Epithelial cell of esophagus (primary cell): ENCODE data around the gene RBM46.

ENCODE experiments used
- DNase-seq: peaks from one replicate; pipeline ENCODE4 v3.0.0; 2010; ENCODE audit warnings: low read depth
- H3K4me3 ChIP-seq: 2 replicates; pipeline ENCODE4 v1.5.1; 2011; ENCODE audit warnings: mild to moderate bottlenecking, low read length, control low read depth
- CTCF ChIP-seq: IDR thresholded peaks from 2 replicates; pipeline ENCODE4 v1.5.1; 2011; ENCODE audit warnings: low read depth, mild to moderate bottlenecking, low read length, control low read depth, inconsistent platforms; ENCODE audit not compliant: insufficient read depth; ENCODE audit errors: missing control alignments

Gene RBM46

DNA sequence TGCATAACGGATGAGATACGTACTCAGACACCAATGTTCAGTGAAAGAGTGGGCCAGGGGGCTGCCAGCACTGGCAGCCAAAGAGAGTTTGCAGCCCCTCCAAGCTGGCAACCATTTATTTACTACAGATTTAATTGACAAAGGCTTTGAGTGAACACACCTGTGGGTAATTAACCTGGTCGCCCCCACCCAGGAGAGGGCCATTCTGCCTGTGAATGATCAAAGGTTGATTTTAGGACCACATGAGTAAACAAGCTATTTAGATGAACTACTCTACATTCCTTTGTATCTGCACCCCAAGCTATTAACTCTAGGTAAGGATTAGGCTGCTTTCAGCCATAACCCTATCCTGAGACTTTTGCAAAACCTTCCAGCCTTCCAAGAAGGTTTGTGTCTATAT, 55.0 kb downstream of the RBM46 start:
- no peak for DNase-seq
- H3K4me3 ChIP-seq = no peak overlapping the region
- TF ChIP-seq CTCF = no peak

GRCh38 chr4:154836513-154836912, 55.4 kb downstream of the RBM46 start:
- no peak for TF ChIP-seq CTCF
- H3K4me3 ChIP-seq = no peak overlapping the region

GRCh38 chr4:154838155-154838554, 57.1 kb downstream of the RBM46 start:
- no peak overlapping the region for H3K4me3 ChIP-seq
- TF ChIP-seq CTCF = no peak
- no peak for DNase-seq

More at GRCh38 chr4:154836513-154836912, 55.4 kb downstream of the RBM46 start:
- peak; percentile 4 for DNase-seq

GRCh38 chr4:154838694-154839093, 57.6 kb downstream of the RBM46 start:
- H3K4me3 ChIP-seq = no peak overlapping the region
- no peak for TF ChIP-seq CTCF
- DNase-seq = no peak

DNA sequence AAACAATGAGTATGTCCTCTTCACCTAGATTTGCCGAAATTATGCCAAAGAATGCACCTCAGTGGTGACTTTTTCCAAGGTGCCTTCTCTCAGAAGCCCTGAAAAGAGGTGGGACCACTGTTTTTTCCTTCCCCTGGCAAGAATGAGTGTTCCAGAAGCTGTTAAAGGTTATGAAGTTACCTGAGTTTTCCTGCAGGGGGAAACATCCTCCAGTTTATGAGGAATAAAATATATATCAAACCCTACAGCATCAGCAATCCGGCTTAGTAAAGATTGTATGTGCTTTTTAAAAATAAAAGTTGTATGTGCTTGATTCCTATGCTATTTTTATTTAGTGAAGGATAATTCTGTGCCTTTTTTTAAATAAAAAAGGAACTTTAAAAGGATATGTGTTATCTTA, 73.3 kb downstream of the RBM46 start:
- no peak overlapping the region for H3K4me3 ChIP-seq
- peak; percentile 40 for DNase-seq
- peak; percentile 48 for TF ChIP-seq CTCF

- no peak for TF ChIP-seq CTCF
- DNase-seq = no peak
- H3K4me3 ChIP-seq = no peak overlapping the region
Measured at GRCh38 chr4:154858166-154858565, 77.1 kb downstream of the RBM46 start.

DNA sequence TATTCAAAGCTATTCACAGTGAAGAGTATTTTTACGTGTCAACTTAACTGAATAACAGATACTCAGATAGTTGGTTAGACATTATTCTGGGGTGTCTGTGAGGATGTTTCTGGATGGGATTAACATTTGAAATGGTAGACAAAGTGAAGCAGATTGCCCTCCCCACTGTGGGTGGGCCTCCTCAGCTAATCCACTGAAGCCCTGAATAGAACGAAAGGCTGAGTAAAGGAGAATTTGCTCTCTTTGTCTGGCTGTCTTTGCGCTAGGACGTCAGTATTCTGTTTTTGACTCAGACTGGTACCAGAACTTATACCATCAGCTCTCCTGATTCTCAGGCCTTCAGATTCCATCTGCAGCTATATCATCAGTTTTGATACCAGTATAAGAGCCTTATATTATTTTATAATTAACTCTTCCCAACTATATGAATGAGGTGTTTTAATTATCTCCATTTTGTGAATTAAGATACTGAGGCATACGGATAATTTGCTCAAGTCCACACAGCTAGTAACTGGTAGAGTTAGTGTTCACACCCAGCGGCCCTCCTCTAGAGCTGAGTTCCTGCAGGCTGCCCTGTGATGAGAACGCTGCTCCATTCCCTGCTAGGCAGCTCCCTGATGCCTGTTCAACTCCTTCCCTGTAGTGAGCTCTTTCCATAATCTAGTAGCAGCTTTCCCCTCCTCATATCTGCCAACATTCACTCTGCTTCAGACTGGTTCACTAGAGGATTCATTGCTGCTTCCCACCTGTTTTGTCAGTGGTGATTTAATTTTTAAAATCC, 87.5 kb downstream of the RBM46 start:
- no peak for DNase-seq
- no peak overlapping the region for H3K4me3 ChIP-seq
- no peak for TF ChIP-seq CTCF
